ENCODE measurements around the gene SNRPA1. TPM values are rescaled to one million over a fixed set of nuclear protein-coding genes. Genes with fewer than 3 reads are reported as not detected.
"Not testable (repeated sequence)": the region's sequence is repeated elsewhere in the genome, so short reads cannot be mapped to it uniquely, and the experiment has no call there.

SNRPA1 gene
- 51.2 and 62.6 TPM in 2 replicates for total RNA-seq (2014; rRNA removed; shearing (Covaris generic))

DNA sequence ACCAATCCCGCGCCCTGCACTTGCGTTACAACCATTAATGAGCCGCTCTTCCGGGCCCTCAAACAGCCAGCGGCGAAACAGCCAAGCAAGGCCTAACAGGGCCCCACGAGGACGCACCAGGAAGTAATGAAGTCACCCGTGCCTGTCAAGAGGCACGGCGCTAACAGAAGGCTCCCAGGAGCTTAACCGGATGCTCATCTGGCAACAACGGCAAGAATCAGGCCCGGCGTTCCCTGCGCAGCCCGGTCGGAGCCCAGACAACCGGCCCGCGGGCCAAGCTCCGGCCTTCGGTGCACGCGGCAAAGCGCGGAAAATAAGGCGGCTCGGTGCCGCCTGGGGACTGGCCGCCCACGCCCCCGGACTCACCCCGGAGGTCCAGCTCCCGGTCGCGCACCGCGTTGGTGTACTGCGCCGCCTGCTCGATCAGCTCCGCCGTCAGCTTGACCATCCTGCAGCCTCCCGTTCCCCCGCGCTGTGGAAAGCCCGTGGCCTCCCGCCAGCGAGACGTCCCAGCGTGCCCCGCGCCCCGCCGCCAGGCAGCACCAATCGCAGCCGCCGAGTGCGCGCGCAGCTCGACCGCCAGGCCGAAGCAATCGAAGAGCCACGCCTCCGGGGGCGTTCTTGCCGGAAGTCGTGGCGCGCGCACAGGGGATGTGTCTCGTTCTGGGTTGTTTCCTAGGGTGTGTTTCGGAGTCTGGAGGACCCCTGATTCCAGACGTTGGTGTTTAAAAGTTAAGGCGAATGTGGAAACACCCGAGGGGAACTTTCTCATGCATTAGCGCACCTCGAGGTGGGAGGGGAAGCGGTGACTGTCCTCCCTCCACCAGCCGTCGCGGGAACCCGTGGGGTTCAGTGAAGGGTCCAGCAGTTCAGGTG lies at the start of gene SNRPA1:
TSS of gene SNRPA1 (minus strand) at position 518 of the 876 bp plus-strand sequence. CDS start at position 448, 70 bp downstream.
- DNase-seq (ENCODE audit: low spot score), result peak; percentile 85

- DNase-seq (ENCODE audit: low spot score), result no peak
Observed at GRCh38 chr15:101342056-101342455, 47.0 kb upstream of the SNRPA1 start.

- no peak for DNase-seq (ENCODE audit: low spot score)
Observed at GRCh38 chr15:101338502-101339057, 43.5 kb upstream of the SNRPA1 start.

GRCh38 chr15:101337976-101338375 lies 42.9 kb upstream of the SNRPA1 start:
- no peak for DNase-seq (ENCODE audit: low spot score)

DNA sequence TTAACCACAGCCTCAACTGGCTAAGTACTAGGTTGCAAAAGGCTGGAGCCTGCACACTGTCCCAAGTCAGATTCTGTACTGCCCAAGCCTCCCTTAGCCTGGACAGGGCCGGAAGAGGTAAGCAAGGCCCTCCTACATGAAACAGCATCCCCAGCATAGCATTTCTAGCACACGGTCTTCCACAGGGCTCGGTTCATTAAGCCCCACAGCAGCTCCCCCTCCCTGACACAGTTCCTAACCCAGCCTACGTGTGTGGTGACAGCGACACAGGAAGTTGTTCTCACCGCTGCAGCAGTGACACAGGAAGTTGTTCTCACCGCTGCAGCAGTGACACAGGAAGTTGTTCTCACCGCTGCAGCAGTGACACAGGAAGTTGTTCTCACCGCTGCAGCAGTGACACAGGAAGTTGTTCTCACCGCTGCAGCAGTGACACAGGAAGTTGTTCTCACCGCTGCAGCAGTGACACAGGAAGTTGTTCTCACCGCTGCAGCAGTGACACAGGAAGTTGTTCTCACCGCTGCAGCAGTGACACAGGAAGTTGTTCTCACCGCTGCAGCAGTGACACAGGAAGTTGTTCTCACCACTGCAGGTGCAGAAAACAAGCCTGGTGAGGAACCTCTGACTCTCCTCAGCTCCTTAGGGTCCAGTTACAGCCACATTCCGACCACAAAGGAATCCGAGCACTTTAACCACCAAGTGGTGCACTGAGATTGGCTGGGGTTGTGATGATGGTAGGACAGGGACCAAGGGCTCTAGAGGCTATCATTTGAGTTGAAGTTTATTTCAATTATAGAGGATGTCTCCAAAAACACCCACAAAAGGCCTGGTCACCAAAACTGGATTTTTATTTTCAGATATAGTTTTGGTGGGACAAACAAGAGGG lies 39.1 kb upstream of the SNRPA1 start:
- not testable (repeated sequence) for DNase-seq (ENCODE audit: low spot score)

- DNase-seq (ENCODE audit: low spot score), result no peak
Observed at GRCh38 chr15:101332061-101332467, 37.0 kb upstream of the SNRPA1 start.

DNA sequence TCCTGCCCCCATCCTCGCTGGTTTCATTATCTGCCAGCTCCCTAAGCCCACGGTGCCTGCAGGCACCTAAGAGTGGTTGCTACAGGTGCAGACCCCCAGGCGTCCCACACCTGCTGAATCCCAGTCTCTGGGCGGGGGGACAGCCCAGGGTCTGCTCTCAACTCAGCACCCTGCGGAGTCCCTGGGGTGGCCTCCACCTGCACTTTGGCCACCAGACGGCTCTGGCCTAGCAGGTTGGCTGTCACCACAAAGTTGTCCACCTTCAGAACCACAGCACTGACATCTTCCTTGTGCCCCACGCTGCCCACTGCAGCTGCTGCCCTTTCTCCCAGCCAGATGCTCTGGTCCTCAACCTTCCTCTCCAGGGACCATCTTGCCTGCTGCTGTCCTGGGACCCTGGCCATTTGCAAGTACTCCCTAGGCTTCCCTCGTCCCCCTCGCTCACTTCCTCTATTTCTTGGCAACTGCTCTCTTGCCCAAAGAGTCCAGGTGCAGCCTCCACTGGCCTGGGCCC lies 34.9 kb upstream of the SNRPA1 start:
- DNase-seq (ENCODE audit: low spot score), result no peak

DNA sequence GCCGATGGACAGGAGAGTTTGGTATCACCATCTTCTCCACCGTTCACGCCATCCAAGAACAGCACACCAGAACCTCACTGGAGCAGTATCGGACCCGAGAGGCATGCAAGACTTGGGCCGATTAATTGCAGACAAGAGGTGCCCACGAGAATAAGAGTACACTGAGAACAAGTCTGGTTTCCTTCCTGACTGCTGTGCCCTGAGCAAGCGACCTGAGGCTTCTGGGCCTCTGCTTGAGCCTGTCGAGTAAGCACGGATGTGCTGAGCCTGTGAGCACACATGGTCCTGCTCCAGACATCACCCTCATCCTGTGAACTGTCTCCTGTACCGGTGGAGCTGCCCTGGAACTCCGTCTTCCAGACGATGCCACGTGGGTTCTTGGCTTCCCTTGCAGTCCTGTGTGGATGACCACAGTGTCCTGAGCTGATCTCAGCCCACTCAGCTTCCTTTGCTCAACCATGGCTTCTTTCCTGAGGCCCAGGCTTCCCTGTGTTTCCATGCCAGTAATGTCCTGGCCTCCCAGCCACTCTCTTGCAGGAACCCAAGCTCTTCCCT lies 34.3 kb upstream of the SNRPA1 start:
- no peak for DNase-seq (ENCODE audit: low spot score)

DNA sequence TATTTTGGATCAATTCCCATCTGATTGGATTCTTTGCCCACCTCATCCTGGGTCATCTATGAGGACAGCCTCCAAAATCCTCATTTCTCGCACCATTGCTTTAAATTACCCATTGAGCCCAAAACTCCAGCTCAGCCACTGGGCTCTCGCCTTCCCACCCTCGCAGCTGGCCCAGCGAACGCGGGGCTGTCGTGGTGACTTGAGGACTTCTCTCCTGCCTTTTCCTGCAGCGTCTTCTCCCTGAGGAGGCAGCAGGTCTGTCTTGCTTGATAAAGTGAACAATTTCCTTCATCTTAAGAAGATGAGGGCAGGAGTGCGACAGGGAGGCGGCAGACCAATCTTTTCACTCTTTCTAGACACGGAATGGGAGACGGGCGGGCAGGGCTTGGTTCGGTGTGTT lies 33.0 kb upstream of the SNRPA1 start:
- DNase-seq (ENCODE audit: low spot score), result no peak

DNA sequence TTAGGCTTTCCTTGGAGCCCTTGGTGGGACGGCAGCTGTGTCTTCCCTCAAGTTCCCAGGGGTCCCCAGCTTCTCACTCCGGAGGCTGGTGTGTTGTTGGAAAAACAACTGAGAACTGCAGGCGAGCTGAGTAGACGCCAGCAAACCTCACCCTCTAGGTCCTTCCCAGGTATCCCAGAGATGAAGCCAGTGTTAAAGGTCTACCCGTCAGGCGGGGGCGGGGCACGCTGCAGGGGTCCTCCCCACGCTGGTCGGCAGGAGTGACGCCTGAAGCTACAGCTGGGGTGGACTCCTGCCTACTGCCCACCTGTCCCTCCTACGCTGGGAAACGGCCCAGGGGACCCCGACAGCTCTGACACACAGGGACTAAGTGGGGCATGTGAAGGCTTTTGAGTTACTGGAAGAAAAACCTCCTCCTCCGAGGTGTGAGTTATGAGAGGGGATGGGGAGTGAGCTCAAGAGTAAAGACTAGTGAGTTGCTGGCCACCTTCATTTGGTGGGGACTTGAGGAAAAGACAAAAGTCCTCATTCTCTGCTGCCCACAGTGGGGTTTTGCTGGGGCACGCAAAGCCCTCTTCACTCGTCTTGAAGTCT lies 32.2 kb upstream of the SNRPA1 start:
- no peak for DNase-seq (ENCODE audit: low spot score)

DNA sequence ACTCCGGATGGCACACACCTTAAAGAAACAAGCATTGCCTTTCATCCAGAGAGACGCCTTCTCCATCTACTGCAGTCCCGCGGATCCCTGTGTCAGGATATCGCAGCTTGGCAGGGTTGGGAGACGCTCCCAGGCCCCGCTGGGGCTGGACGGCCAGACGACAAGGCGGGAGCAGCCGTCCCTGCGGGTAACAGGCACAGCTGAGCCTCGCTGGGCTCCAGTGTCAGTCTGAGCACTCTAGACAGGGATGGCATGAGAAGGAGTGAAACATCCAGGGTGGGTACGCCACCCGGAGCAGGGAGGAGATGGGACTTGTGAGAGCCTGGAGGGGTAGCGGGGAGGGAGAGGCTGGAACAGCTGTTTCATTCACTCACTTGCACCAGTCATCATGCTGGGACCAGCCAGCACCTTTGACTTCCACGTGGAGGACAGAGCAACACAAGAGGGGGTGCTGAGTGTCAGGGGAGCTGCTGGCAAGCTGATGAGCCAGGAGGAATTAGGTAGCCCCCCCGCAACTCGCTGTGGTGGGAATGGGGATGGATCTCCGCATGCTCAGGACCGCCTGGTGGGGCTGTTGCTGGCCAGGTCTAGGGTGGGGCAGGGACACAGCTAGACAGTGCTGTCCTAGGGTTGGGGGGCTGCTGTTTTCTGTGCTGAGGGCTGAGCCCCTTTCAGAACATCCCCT lies 31.6 kb upstream of the SNRPA1 start:
- DNase-seq (ENCODE audit: low spot score), result no peak

DNA sequence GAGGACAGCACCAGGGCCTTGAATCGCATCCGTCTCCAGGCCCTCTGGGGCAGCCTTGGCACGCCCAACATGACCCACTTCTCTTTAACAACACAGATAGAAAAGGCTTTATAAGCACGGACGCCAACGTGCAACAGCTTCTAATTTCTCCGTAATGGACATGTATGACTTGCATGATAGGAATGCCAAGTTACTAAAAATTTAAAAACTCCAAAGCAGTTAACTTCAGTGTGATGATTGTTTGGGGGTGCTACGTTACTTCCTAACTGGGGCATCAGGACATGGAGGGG lies 30.9 kb upstream of the SNRPA1 start:
- no peak for DNase-seq (ENCODE audit: low spot score)

DNA sequence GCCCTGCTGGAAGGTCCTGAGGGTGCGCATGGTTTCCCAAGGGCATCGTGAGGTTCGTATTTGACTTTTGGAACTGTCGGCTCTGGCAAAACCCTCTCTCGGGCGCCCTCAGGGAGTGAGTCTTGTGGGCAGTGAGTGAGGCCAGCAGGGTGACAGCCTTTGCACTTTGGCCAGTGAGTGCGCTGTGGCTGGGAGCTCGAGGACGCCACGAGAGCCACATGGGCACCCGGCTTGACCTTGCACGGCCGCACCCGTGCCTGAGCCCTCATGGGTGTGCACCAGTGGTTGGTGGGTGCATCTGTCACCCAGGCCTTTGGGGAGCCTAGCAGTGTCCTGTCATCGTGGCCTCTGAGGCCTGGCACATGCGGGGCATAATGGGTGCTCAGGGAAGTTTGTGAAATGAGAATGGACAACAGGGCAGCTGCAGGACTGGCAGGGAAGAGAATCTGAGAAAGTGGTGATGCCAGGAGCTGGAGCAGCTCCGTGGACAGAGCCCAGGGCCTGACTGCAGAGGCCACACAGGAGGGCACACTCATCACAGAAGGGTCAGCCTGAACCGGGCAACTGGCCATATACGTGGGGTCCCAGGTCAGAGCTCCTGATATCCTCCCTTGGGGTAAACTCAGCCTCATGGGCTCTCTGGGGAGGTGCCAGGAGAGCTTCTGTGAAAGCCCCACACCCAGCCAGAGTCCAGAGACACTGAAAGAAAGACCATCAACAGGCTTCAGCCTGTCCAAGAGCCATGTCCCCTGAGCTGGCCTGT lies 30.4 kb upstream of the SNRPA1 start:
- no peak for DNase-seq (ENCODE audit: low spot score)

GRCh38 chr15:101324524-101325177 lies 29.6 kb upstream of the SNRPA1 start:
- no peak for DNase-seq (ENCODE audit: low spot score)

GRCh38 chr15:101323793-101324523 lies 28.9 kb upstream of the SNRPA1 start:
- DNase-seq (ENCODE audit: low spot score), result no peak

DNA sequence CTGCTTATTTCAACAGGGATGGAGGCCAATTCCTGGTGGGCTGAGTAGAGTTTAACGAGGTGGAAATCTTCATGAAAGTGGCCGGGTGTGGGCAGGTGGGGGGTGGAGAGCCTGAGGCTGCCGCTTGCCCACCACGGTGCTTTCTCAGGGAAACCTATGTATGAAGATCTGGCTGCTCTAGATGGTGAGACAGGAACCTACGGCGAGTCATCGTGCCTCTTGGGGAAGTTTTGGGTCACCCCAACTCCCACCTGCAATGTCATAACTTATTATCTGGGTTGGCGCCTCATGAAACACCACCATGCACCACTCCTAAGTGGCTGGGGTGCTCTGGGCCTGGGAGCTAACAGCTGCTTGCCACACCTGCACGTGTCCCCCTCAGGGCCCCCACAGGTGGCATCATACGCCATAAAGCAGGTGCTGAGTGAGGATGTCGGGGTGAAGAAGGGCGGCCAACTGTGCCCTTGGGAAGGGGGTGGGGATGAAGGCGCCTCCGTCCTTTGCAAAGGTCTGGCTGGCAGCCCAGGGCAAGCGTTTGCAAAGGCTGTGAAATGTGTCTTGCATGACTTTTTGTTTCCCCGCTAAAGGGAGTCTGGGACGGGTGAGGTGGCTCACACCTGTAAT lies 27.9 kb upstream of the SNRPA1 start:
- DNase-seq (ENCODE audit: low spot score), result no peak

DNA sequence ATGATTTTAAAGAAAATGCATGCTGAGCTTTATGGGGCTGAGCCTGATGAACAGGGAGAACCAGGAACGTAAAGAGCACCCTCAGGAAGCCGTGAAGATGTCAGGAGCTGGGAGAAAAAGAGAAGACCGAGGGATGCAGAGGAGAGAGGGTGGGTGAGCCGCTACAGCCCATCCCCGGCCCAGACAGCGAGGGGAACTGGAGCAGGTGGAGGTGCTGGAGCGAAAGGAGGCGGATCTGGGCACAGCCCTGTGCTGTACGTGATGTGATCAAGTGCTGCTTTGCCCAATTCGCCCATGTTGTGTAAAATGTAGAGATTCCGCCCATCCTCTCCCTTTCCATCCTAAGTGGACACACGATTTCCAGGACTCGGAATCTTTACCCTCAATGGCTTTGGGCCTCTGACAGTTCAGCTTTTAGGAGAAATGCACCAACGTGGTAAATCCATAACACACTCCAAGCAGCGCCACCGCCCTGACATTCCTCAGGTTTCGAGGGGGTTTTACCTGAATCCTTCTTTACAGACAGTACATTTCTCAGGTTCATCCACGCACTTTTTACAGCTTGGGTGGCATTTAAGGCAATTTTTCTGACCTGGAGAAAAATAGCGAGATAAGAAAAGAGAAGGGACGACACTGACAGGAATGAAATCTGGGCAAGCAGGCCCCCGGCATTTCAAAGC lies 27.1 kb upstream of the SNRPA1 start:
- no peak for DNase-seq (ENCODE audit: low spot score)

DNA sequence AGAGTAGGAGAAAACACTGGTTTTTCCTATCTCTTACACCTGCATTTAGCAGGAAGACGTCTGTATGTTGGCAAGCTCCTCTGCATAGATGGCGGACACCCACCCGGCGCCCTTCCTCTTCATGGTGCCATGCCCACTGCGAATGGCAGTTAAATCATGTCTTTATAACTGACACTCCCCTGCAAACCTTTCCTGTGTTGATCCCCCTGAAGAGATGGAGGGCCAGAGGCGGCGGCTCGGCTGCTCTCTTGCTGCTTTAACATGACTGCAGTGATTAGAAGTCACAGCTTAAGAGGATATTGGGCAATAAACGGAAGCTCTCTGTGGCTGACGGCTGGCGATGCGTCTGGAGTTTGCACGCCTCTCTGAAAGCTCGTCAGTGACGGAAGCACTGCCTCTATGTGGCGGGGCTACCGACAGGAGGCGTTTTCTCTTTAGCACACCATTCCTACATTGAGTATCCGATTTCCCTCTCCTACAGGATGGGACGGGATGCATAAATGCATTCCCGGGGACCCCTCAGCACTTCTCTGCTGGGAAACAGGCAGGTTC lies 25.5 kb upstream of the SNRPA1 start:
- DNase-seq (ENCODE audit: low spot score), result no peak

All from A172 (cell line).